ENCODE measurements around the gene ZNF638. TPM values are rescaled to one million over a fixed set of nuclear protein-coding genes. Genes with fewer than 3 reads are reported as not detected.

The ZNF638 gene
- total and polyA plus RNA-seq, 12 donors: 45.2 to 219 (median 82.8) TPM

DNA sequence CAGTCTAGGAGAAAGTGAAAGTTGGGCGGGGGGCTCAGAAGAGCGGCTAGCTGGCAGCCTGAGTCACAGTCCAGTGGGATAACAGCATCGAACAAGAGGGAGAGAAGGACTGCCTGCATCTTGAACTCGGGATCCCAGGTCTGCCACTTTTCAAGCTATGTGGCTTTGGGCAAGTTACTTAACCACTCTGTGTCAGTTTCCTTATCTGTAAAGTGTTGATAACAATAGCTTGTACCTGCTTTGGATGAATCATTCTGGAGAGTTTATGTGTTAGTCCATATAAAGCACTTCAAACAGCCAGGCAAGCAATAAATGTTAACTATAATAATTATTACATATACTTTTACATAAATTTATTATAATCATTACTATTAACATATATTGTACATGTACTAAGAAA, 126.3 kb downstream of the ZNF638 start:
- H3K4me3 ChIP-seq: no peak overlapping the region
- intact Hi-C loops (cut with DNase I): loop anchor here in 1 of 10 donors (2.0 kb wide), 1 partner anchor 53 kb away; no protein-coding TSS in a partner anchor
- ATAC-seq: no peak

DNA sequence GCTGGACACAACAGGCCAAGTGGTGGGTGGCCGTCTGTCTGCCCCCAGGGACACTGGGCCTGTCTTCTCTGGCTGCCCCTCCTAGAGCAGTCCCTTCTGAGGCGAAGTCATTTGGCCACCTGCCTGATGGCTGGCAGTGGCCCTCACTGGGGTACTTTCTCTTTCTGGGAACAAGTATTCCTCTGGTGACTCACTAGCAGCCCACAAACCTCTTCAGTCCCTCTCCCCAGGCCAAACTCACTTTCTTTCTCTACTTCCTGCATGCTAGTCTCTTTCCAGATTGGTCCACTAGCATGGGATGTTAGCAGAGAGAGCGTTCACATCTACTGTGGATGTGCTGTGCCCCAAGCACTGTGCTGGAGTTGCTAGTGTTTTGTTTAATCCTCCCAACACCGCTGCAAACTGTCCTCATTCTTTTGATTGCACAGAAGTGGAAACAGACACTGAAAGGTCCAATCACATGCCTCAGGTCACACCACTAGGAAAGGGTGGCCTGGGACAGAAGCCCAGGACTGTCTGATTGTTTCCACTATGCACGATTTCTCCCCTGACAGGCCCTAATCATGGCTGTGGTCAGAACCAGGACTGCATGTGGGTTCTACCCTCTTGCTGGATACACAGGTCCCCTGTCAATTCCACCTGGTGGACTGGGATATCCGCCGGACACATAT, 127.0 kb downstream of the ZNF638 start:
- H3K27ac ChIP-seq: peak overlapping the region; percentile 54 to 94 (median 90)
- H3K4me3 ChIP-seq: no peak overlapping the region
- no peaks in the 10 kb centered on the region for H3K9me3 ChIP-seq
- intact Hi-C loops (cut with DNase I): loop anchor here in 1 of 10 donors (2.0 kb wide), 1 partner anchor 52 kb away; no protein-coding TSS in a partner anchor
- peaks cover 0 to 19% (median 0%) of the 10 kb centered on the region in 7 donors for H3K27me3 ChIP-seq
- peak; percentile 12 to 72 (median 40) for ATAC-seq
- H3K36me3 ChIP-seq: peaks cover 0 to 3% (median 0%) of the 10 kb centered on the region in 9 donors
- TF ChIP-seq, protein P1, sequence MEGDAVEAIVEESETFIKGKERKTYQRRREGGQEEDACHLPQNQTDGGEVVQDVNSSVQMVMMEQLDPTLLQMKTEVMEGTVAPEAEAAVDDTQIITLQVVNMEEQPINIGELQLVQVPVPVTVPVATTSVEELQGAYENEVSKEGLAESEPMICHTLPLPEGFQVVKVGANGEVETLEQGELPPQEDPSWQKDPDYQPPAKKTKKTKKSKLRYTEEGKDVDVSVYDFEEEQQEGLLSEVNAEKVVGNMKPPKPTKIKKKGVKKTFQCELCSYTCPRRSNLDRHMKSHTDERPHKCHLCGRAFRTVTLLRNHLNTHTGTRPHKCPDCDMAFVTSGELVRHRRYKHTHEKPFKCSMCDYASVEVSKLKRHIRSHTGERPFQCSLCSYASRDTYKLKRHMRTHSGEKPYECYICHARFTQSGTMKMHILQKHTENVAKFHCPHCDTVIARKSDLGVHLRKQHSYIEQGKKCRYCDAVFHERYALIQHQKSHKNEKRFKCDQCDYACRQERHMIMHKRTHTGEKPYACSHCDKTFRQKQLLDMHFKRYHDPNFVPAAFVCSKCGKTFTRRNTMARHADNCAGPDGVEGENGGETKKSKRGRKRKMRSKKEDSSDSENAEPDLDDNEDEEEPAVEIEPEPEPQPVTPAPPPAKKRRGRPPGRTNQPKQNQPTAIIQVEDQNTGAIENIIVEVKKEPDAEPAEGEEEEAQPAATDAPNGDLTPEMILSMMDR (IDR thresholded peaks at IDR 0.05): no peak
- DNase-seq: peak in 1 of 2 donors; percentile 46
- peaks cover 34 to 99% (median 88%) of the 10 kb centered on the region in 9 donors for H3K4me1 ChIP-seq
- WGBS, 2 donors: 53 to 58% methylated on average over 7 of the region's 7 CpGs

More for the DNA sequence above, 126.3 kb downstream of the ZNF638 start:
- Histone ChIP-seq H3K27ac (peak overlapping the region; percentile 54 to 94 (median 90)), H3K36me3 (peaks cover 0 to 3% (median 0%) of the 10 kb centered on the region in 9 donors), H3K9me3 (no peaks in the 10 kb centered on the region), H3K4me1 (peaks cover 34 to 99% (median 89%) of the 10 kb centered on the region in 9 donors), H3K27me3 (peaks cover 0 to 20% (median 0%) of the 10 kb centered on the region in 7 donors)
- WGBS, 2 donors: 80 to 96% methylated on average over 4 of the region's 4 CpGs
- TF ChIP-seq, protein P1 (IDR thresholded peaks at IDR 0.05): no peak
- no peak for DNase-seq

DNA sequence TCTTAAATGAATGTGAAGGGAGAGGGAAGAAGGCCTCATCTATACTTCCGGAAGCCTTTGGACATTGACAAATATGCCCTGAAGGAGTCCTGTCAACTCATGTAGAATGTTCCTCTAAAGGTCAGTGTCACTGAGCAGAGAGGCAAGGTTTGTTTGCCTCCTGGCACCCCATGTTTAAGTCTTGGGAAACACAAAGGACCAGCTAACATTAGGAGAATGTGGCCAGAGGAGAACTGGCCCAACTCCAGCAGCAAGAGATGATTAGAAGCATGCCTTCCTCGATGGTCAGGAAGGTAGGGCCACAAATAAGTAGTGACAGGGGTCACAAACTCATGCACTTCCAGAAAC, 127.5 kb downstream of the ZNF638 start:
- intact Hi-C loops (cut with DNase I): loop anchor here in 1 of 10 donors (2.0 kb wide), 1 partner anchor 52 kb away; no protein-coding TSS in a partner anchor
- Histone ChIP-seq H3K4me1 (peaks cover 28 to 99% (median 87%) of the 10 kb centered on the region in 9 donors), H3K27ac (peak overlapping the region; percentile 55 to 94 (median 90)), H3K9me3 (no peaks in the 10 kb centered on the region), H3K27me3 (peaks cover 0 to 16% (median 0%) of the 10 kb centered on the region in 7 donors), H3K4me3 (no peak overlapping the region), H3K36me3 (peaks cover 0 to 3% (median 0%) of the 10 kb centered on the region in 9 donors)
- TF ChIP-seq, protein P1 (IDR thresholded peaks at IDR 0.05): no peak
- 58 to 63% methylated on average over 2 of the region's 2 CpGs for WGBS, 2 donors
- no peak for ATAC-seq
- DNase-seq: peak in 1 of 2 donors; percentile 3

DNA sequence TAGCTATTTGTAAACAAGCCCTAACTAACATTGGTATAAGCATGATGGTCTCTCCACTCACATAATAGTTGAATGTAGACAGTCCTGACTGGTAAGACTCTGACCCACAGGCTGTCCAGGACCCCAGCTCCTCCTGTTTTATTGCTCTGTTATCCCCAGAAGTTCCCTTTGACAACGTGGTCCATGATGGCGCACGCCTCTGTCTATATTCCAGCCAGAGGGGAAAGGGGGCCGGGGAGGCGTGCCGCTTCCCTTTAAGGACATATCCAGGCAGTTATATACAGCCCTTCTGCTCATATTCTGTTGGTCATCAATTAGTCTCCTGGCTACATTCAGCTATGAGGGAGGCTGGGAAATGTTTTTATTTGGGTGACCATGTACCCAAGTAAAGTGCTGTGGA, 128.5 kb downstream of the ZNF638 start:
- Histone ChIP-seq H3K9me3 (no peaks in the 10 kb centered on the region), H3K36me3 (peaks cover 0 to 3% (median 0%) of the 10 kb centered on the region in 9 donors), H3K4me1 (peaks cover 19 to 93% (median 77%) of the 10 kb centered on the region in 9 donors), H3K27ac (peak overlapping the region in 7 of 10 donors; percentile 17 to 92 (median 50)), H3K27me3 (peaks cover 0 to 13% (median 0%) of the 10 kb centered on the region in 7 donors), H3K4me3 (no peak overlapping the region)
- no peak for ATAC-seq
- WGBS, 2 donors: 63 to 85% methylated on average over 6 of the region's 6 CpGs
- intact Hi-C loops (cut with DNase I): loop anchor here in 5 of 10 donors (2.0 to 5.0 kb wide), 3 partner anchors 47 to 52 kb away; no protein-coding TSS in a partner anchor
- DNase-seq: peak in 1 of 2 donors; percentile 0
- TF ChIP-seq, protein P1 (IDR thresholded peaks at IDR 0.05): no peak

All from heart right ventricle (tissue), 16 donors.